ENCODE data around the gene SH3D19. TPM values are rescaled to one million over a fixed set of nuclear protein-coding genes. Genes with fewer than 3 reads are reported as not detected.
"Not testable (repeated sequence)": the region's sequence is repeated elsewhere in the genome, so short reads cannot be mapped to it uniquely, and the experiment has no call there.

SH3D19 gene
- total and polyA plus RNA-seq, 12 donors = 32.4 to 175 (median 116) TPM

DNA sequence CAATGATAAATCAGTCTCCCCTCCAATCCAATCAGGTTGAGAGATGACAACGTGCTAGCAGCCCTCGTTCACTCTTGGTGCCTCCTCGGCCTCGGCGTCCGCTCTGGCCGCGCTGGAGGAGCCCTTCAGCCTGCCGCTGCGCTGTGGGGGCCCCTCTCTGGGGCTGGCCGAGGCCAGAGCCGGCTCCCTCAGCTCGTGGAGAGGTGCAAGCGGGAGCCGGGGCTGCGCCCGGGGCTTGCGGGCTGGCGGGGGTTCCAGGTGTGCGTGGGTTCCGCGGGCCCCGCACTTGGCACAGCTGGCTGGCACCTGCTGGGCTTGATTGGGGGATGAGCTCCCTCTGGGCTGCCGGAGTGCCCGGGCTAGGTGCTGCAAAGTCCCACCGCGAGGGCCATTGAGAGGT, 89.4 kb downstream of the SH3D19 start:
- ATAC-seq = peak in 1 of 8 donors; percentile 62
- intact Hi-C loops (cut with DNase I) = no loop called here
- Histone ChIP-seq H3K27me3 (no peaks in the 10 kb centered on the region), H3K4me3 (no peak overlapping the region), H3K27ac (no peak overlapping the region), H3K9me3 (no peaks in the 10 kb centered on the region), H3K36me3 (no peaks in the 10 kb centered on the region), H3K4me1 (peaks cover 0 to 30% (median 14%) of the 10 kb centered on the region in 9 donors)
- TF ChIP-seq, protein P1, sequence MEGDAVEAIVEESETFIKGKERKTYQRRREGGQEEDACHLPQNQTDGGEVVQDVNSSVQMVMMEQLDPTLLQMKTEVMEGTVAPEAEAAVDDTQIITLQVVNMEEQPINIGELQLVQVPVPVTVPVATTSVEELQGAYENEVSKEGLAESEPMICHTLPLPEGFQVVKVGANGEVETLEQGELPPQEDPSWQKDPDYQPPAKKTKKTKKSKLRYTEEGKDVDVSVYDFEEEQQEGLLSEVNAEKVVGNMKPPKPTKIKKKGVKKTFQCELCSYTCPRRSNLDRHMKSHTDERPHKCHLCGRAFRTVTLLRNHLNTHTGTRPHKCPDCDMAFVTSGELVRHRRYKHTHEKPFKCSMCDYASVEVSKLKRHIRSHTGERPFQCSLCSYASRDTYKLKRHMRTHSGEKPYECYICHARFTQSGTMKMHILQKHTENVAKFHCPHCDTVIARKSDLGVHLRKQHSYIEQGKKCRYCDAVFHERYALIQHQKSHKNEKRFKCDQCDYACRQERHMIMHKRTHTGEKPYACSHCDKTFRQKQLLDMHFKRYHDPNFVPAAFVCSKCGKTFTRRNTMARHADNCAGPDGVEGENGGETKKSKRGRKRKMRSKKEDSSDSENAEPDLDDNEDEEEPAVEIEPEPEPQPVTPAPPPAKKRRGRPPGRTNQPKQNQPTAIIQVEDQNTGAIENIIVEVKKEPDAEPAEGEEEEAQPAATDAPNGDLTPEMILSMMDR (IDR thresholded peaks at IDR 0.05) = no peak
- WGBS, 2 donors = 99% methylated on average over 27 of the region's 27 CpGs
- no peak for DNase-seq

DNA sequence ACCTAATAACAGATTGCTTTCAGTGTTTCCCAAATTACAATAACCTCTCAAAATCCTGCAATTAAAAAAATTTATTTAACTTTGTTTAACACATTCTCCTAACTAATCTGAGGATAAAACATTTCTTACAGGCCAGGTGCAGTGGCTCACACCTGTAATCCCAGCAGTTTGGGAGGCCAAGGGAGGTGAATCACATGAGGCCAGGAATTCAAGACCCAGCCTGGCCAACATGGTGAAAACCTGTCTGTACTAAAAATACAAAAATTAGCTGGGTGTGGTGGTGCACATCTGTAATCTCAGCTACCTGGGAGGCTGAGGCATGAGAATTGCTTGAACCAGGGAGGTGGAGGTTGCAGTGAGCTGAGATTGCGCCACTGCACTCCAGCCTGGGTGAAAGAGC, 90.0 kb downstream of the SH3D19 start:
- H3K27me3 ChIP-seq; H3K36me3 ChIP-seq; H3K4me3 ChIP-seq; H3K27ac ChIP-seq; ATAC-seq; H3K9me3 ChIP-seq; intact Hi-C loops (cut with DNase I); DNase-seq: not testable (repeated sequence)
- WGBS, 2 donors = 96 to 97% methylated on average over 1 of the region's 1 CpG
- H3K4me1 ChIP-seq = peaks cover 0 to 30% (median 14%) of the 10 kb centered on the region in 9 donors

DNA sequence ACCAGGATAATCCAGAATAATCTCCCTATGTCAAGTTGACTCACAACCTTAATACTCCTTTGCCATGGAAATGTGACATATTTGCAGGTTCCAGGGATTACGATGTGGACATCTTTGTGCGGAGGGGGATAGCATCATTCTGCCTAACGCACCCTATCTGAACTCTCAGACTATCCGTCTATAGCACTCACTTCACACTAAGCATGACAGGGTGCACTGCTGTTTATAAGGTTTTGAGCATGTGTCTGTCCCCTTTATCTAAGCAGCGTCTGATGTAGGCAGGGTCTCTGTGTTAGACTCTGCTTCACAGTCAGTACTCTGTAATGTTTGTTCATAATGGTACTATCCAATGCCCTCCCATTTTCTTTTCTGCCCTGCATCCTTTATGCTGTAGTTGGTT, 91.8 kb downstream of the SH3D19 start:
- no peaks in the 10 kb centered on the region for H3K27me3 ChIP-seq
- peaks cover 0 to 29% (median 14%) of the 10 kb centered on the region in 9 donors for H3K4me1 ChIP-seq
- intact Hi-C loops (cut with DNase I) = no loop called here
- no peaks in the 10 kb centered on the region for H3K9me3 ChIP-seq
- TF ChIP-seq, protein P1 (IDR thresholded peaks at IDR 0.05) = no peak
- WGBS, 2 donors = 80 to 91% methylated on average over 5 of the region's 5 CpGs
- no peaks in the 10 kb centered on the region for H3K36me3 ChIP-seq
- ATAC-seq (no peak), DNase-seq (no peak)
- H3K27ac ChIP-seq = no peak overlapping the region
- no peak overlapping the region for H3K4me3 ChIP-seq

DNA sequence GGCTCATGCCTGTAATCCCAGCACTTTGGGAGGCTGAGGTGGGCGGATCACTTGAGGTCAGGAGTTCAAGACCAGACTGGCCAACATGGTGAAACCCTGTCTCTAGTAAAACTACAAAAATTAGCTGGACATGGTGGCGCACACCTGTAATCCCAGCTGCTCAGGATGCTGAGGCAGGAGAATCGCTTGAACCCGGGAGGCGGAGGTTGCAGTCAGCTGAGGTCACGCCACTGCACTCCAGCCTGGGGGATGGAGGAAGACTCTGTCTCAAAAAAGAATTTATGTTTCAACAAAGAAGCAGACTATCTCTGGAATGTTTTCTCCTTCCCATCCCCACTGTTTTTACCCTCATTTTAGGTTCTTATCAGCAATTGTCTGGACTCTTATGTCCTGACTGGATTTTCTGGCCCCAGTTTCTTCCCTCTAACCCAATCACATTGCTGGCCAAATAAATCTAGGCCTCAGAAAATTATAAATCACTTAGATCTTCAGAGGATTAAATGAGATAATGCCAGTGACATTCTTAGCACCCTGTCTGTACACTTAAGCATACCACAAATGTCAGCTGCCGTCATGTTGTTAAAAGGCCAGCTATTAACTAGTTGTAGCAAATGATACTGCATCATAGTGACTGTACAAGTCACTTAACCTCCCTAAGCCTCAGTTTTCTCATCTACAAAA, 93.3 kb downstream of the SH3D19 start:
- intact Hi-C loops (cut with DNase I) = no loop called here
- H3K36me3 ChIP-seq = no peaks in the 10 kb centered on the region
- peaks cover 3 to 40% (median 24%) of the 10 kb centered on the region in 9 donors for H3K4me1 ChIP-seq
- ATAC-seq = peak in 1 of 8 donors; percentile 58
- no peaks in the 10 kb centered on the region for H3K9me3 ChIP-seq
- H3K27ac ChIP-seq = peak overlapping the region in 2 of 10 donors; percentile 26 to 33
- no peak overlapping the region for H3K4me3 ChIP-seq
- TF ChIP-seq, protein P1 (IDR thresholded peaks at IDR 0.05) = no peak
- 83 to 85% methylated on average over 7 of the region's 7 CpGs for WGBS, 2 donors
- no peak for DNase-seq
- no peaks in the 10 kb centered on the region for H3K27me3 ChIP-seq

Measured in heart right ventricle (tissue), 16 donors.